ENCODE measurements around the gene DDX24. TPM values are rescaled to one million over a fixed set of nuclear protein-coding genes. Genes with fewer than 3 reads are reported as not detected.

Gene DDX24
- total RNA-seq, 1 donor from 2014 or later: 149 TPM

DNA sequence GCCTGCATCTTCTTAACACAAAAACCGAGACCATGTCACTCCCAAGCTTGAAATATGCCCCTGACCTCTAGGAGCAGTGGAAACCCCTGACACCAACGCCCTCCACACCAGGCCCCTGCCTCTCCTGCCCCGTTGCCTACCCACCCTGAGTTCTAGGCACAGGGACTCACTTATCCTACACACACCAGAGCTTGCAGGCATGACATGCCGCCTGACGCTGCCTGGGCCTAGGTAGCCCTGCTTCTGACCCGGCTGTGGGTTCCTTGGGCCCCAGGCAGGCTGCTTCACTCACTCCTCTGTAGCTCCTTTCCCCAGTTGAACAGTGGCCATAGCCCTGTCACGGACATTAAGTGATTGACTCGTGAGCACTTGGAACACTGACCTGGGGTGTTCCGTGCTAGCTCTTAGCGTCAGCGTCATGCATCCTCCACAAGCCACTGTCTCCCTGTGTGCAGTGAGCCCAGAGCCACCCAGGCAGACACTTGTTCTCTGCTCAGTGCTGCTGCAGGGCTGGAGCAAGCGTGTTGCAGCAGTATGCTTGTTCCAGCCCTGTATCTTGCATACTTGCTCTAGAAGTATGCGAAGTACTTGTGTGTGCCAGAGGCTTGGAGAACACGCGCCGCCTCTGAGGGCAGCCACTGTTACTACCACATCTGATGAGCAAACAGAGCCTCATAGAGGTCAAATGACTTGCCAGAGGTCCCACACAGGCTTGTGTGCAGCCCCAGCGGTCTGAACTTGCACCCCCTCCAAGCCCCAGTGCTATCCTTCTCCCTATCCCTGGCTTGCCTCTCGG is 39.3 kb downstream of the DDX24 start:
- DNase-seq (ENCODE audit: low spot score): no peak
- Mint-ChIP-seq H3K27me3 (ENCODE audit: low read depth) (no peaks in the 10 kb centered on the region), H3K36me3 (ENCODE audit: low read depth) (peaks cover 4% of the 10 kb centered on the region), H3K9me3 (ENCODE audit: low read depth) (no peaks in the 10 kb centered on the region), H3K4me1 (ENCODE audit: low read depth) (no peaks in the 10 kb centered on the region), H3K4me3 (ENCODE audit: unreplicated experiment) (no peak overlapping the region), H3K27ac (ENCODE audit: unreplicated experiment) (no peak overlapping the region)
- TF ChIP-seq, protein P1, sequence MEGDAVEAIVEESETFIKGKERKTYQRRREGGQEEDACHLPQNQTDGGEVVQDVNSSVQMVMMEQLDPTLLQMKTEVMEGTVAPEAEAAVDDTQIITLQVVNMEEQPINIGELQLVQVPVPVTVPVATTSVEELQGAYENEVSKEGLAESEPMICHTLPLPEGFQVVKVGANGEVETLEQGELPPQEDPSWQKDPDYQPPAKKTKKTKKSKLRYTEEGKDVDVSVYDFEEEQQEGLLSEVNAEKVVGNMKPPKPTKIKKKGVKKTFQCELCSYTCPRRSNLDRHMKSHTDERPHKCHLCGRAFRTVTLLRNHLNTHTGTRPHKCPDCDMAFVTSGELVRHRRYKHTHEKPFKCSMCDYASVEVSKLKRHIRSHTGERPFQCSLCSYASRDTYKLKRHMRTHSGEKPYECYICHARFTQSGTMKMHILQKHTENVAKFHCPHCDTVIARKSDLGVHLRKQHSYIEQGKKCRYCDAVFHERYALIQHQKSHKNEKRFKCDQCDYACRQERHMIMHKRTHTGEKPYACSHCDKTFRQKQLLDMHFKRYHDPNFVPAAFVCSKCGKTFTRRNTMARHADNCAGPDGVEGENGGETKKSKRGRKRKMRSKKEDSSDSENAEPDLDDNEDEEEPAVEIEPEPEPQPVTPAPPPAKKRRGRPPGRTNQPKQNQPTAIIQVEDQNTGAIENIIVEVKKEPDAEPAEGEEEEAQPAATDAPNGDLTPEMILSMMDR (IDR thresholded peaks at IDR 0.05): no peak

DNA sequence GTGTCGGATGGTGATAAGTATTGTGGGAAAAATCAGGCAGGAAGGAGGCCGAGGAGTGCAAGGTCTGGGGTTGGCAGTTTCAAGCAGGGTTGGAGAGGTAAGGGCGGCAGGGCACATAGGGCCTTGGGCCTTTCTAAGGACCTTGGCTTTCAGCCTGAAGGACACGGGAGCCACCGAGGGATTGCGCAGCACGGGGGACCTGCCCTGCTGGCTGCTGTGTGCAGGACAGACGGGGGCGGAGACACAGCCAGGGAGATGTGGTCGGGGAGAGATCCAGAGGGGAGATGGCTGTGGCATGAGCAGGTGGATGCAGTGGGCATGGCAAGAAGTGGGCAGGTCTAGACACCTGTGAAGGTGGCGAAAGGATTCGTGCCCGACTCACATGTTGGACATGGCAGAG is 40.2 kb downstream of the DDX24 start:
- TF ChIP-seq, protein P1 (IDR thresholded peaks at IDR 0.05): no peak

DNA sequence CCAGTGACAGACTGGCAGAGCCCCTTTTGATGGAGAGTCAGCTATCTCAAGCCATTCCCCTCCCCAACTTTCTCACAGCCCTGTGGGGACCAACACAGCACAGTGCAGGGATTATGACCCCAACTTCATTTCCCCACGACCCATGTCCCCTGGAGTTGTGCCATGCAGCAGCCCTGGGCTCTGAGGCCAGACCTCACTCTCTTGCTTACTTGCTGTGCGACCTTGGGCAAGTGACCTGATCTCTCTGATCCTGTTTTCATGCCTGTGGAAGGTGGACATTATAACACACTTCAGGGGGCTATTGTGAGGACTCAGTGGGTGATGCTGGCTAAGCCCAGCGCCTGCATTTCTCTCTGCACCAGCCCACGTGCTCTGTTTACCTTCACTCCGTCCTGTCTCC is 40.8 kb downstream of the DDX24 start:
- no peak for DNase-seq (ENCODE audit: low spot score)
- no peaks in the 10 kb centered on the region for H3K9me3 Mint-ChIP-seq (ENCODE audit: low read depth)
- H3K36me3 Mint-ChIP-seq (ENCODE audit: low read depth): peaks cover 4% of the 10 kb centered on the region
- H3K4me1 Mint-ChIP-seq (ENCODE audit: low read depth): no peaks in the 10 kb centered on the region
- no peaks in the 10 kb centered on the region for H3K27me3 Mint-ChIP-seq (ENCODE audit: low read depth)
- TF ChIP-seq, protein P1 (IDR thresholded peaks at IDR 0.05): no peak
- H3K4me3 Mint-ChIP-seq (ENCODE audit: unreplicated experiment): no peak overlapping the region
- H3K27ac Mint-ChIP-seq (ENCODE audit: unreplicated experiment): no peak overlapping the region

More for the DNA sequence above, 40.2 kb downstream of the DDX24 start:
- no peak for DNase-seq (ENCODE audit: low spot score)
- no peak overlapping the region for H3K27ac Mint-ChIP-seq (ENCODE audit: unreplicated experiment)
- no peak overlapping the region for H3K4me3 Mint-ChIP-seq (ENCODE audit: unreplicated experiment)
- peaks cover 4% of the 10 kb centered on the region for H3K36me3 Mint-ChIP-seq (ENCODE audit: low read depth)
- no peaks in the 10 kb centered on the region for H3K9me3 Mint-ChIP-seq (ENCODE audit: low read depth)
- H3K27me3 Mint-ChIP-seq (ENCODE audit: low read depth): no peaks in the 10 kb centered on the region
- no peaks in the 10 kb centered on the region for H3K4me1 Mint-ChIP-seq (ENCODE audit: low read depth)

DNA sequence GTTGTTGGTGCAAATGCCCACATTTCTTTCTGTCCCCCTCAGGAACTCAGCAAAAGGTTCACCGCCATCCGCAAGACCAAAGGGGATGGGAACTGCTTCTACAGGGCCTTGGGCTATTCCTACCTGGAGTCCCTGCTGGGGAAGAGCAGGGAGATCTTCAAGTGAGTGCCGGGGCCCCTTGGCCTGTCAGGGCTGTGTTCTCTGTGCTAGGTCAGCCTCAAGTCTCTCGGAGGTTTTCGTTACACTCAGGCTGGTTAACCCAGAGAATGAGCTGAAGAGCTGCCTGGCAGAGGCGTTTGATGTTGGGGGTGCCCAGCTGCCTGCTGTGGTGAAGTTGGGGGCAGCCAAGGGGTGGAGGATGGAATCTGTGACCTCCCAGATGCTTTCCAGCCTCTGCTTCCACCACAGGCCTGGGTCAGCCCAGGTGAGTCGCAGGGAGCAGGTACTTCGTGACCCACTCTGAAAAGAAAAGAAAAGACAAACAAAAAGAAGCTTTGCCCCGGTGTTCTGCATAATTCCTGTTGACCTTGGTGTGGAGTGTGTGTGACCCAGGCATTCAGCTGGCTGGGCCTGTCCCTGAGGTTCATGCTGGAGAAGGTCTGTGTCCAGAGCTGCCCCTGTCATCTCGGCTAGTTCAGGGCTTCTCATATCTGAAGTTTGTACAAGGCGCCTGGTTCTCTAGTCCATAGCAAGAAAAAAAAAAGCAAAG is 41.9 kb downstream of the DDX24 start:
- H3K4me1 Mint-ChIP-seq (ENCODE audit: low read depth): no peaks in the 10 kb centered on the region
- TF ChIP-seq, protein P1 (IDR thresholded peaks at IDR 0.05): no peak

DNA sequence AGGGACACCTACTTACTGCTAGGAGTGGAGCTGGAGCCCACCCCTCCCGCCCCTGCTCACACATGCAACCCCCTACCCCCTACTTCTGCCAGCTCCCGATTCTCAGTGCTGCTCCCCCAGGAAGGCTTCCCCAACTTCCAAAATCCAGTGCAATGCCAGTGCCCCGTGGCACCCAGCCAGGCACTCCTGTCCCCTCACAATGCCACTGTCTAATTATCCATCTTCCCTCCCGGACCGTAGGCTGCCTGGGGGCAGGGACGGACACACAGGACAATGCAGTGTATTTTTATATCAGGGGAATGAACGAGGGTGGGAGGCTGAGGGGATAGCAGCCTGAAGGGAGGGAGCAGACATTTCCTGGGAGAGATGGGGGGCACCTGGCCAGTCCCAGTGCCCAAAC is 42.5 kb downstream of the DDX24 start:
- H3K27me3 Mint-ChIP-seq (ENCODE audit: low read depth): no peaks in the 10 kb centered on the region
- no peak overlapping the region for H3K4me3 Mint-ChIP-seq (ENCODE audit: unreplicated experiment)
- TF ChIP-seq, protein P1 (IDR thresholded peaks at IDR 0.05): no peak
- H3K9me3 Mint-ChIP-seq (ENCODE audit: low read depth): no peaks in the 10 kb centered on the region
- H3K36me3 Mint-ChIP-seq (ENCODE audit: low read depth): peaks cover 1% of the 10 kb centered on the region
- no peak overlapping the region for H3K27ac Mint-ChIP-seq (ENCODE audit: unreplicated experiment)
- DNase-seq (ENCODE audit: low spot score): no peak
- H3K4me1 Mint-ChIP-seq (ENCODE audit: low read depth): no peaks in the 10 kb centered on the region

More for the DNA sequence above, 41.9 kb downstream of the DDX24 start:
- Mint-ChIP-seq H3K4me3 (ENCODE audit: unreplicated experiment) (no peak overlapping the region), H3K36me3 (ENCODE audit: low read depth) (peaks cover 4% of the 10 kb centered on the region), H3K27me3 (ENCODE audit: low read depth) (no peaks in the 10 kb centered on the region), H3K27ac (ENCODE audit: unreplicated experiment) (no peak overlapping the region), H3K9me3 (ENCODE audit: low read depth) (no peaks in the 10 kb centered on the region)
- no peak for DNase-seq (ENCODE audit: low spot score)

All from chondrocyte (in vitro differentiated cells).